ENCODE results near the gene SEC11A.
A peak's percentile ranks its signal among the peaks of the same experiment; 100 is the strongest.
"Not testable (repeated sequence)": the region's sequence is repeated elsewhere in the genome, so short reads cannot be mapped to it uniquely, and the experiment has no call there.

The SEC11A gene

DNA sequence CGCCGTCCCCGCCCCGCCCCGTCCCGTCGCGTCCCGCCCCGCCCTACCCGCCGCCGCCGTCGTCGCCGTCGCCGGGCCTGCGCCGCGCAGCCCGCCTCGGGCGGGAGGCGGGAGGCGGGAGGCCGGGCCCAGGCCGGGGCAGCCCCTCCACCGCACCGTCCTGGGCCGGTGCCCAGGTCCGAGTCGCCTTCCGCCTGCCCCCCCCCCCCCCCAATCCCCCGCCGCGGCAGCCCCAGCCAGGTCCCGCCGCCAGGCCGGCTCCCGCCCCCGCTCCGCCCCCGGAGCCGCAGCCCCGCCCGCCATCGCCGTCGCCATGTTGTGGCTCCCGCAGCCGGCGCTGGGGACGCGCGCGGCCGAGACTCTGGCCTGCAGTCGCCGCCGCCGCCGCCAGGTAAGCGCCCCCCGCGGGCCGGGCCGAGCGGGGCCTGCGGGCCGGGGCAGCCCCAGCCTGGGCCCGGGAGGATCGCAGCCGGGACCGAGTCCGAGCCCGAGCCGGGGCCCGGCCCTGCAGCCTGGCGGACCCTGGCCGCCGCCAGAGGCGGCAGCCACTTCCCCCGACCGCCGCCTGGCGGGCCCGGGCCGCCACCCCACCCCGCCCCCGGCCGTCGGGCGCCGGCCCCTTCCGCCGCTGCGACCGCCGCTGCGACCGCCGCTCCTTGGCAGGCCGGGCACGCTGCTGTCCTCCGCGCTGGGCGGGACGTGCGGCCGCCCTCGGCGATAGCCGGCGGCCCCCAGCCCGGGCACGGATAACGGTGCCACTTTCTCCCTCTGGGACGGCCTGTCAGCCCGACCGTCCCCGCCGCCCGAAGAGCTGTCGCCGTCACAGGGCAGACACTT lies 32.6 kb upstream of the SEC11A start, which contains the start of gene ZNF592:
TSS of gene ZNF592 (plus strand) at position 319 of the 837 bp plus-strand sequence. CDS start 34,084 bp downstream, outside the sequence.
- TF ChIP-seq, protein P1, sequence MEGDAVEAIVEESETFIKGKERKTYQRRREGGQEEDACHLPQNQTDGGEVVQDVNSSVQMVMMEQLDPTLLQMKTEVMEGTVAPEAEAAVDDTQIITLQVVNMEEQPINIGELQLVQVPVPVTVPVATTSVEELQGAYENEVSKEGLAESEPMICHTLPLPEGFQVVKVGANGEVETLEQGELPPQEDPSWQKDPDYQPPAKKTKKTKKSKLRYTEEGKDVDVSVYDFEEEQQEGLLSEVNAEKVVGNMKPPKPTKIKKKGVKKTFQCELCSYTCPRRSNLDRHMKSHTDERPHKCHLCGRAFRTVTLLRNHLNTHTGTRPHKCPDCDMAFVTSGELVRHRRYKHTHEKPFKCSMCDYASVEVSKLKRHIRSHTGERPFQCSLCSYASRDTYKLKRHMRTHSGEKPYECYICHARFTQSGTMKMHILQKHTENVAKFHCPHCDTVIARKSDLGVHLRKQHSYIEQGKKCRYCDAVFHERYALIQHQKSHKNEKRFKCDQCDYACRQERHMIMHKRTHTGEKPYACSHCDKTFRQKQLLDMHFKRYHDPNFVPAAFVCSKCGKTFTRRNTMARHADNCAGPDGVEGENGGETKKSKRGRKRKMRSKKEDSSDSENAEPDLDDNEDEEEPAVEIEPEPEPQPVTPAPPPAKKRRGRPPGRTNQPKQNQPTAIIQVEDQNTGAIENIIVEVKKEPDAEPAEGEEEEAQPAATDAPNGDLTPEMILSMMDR (conservative IDR thresholded peaks at IDR 0.05): peak; percentile 66
- TF ChIP-seq ZFX (IDR thresholded peaks at IDR 0.05): peak; percentile 56
- peak within 1 kb of the TSS; percentile 95 for H3K27ac ChIP-seq

DNA sequence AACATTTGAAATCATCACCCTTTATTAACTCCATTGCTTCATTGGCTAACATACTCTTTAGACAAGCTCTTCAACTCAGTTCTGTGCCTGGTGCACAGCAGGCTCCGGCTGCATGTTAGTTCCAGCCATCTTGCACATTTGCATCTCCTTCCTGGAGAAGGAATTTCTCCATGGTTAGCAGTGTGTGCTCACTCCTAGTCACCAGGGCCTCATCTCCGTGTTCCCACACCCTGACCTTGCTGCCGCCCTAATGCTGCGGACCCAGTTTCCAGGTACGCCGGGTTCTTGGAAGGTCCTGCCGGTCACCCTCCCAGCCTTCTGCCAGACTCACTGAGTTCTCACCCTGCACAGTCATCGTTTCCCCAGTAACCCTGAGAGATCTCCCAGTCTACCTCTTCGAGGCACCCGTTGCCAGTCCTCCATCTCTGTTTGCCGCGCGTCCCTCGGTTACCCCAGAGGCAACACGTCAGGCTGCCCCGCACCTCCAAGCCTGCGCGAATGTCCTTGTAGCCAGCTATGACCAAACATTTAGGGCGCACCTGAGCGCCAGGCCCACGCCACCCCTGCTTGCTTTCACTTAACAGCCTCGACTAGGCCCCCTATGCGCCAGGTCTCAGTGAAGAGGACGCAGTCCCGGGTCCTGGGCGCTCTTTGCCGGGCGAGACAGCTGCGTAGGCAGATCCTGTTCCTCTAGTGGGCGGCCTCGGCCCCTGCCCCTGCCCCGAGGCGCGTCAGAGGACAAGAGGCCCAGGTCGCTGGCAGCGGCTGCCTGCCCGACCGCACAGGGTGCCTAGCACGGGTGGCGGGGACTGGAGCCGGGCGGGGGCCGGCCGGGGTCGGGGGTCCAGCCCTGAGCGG lies 31.7 kb upstream of the SEC11A start:
- peak overlapping the region; percentile 95 for H3K27ac ChIP-seq
- peak; percentile 60; the same call in 1 of the 2 replicates for TF ChIP-seq ZFX (IDR thresholded peaks at IDR 0.05)
- TF ChIP-seq, protein P1 (conservative IDR thresholded peaks at IDR 0.05): no peak

DNA sequence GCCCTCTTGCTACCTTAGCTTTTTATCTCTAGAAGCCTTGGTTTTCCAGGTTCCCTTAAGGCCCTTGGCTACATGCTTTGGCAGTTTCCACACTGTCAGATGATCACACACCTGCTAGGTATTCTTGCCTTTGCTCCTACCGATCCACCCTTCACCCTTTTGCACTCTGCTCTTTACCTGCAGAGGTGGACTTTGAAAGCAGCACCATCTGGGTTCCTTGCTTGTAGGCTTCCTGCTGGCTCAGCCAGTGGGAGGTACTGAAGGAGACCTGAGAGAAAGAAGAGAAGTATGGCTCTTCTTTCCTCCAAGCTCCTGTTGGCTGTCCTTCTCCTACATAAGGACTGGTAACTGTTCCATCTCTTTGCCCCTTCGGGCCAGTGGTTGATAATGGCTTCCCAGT lies 25.2 kb upstream of the SEC11A start:
- no peak overlapping the region for H3K27ac ChIP-seq
- TF ChIP-seq, protein P1 (conservative IDR thresholded peaks at IDR 0.05): no peak
- TF ChIP-seq ZFX (IDR thresholded peaks at IDR 0.05): no peak

DNA sequence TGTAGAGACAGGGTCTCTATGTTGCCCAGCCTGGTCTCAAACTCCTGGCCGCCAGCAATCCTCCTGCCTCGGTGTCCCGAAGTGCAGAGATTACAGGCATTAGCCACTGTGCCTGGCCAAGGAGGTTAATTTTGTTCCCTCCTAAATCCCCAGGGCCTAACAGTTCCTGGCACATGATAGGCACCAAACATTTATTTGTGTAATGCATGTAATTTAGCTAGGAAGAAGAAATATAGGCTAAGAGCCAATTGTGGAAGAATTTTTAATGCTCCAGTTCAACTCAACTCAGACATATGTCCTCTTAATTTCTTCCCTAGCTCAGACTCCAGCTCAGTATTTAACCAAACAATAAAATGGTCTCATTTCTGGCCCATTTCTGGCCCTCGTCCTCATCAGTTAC lies 24.8 kb upstream of the SEC11A start:
- H3K27ac ChIP-seq: no peak overlapping the region
- TF ChIP-seq, protein P1 (conservative IDR thresholded peaks at IDR 0.05): no peak
- TF ChIP-seq ZFX (IDR thresholded peaks at IDR 0.05): no peak

DNA sequence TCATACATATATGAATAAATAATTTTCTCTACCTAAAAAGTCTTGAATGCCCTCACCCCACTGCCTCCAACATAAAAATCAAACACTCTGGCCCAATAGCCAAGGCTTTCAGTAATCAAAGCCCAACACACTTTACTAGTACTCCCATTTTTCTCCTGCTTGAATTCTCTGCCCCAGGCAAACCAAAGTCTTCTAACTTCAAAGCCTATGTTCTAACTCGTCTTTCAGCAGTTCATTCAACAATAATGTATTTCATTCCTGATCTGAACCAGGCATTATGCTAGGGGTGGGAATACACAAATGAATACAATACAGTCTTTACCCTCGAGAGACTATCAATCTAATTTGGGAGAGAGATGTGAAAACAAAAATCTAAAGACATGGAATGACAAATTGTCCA lies 21.1 kb upstream of the SEC11A start:
- TF ChIP-seq, protein P1 (conservative IDR thresholded peaks at IDR 0.05): no peak
- TF ChIP-seq ZFX (IDR thresholded peaks at IDR 0.05): no peak

DNA sequence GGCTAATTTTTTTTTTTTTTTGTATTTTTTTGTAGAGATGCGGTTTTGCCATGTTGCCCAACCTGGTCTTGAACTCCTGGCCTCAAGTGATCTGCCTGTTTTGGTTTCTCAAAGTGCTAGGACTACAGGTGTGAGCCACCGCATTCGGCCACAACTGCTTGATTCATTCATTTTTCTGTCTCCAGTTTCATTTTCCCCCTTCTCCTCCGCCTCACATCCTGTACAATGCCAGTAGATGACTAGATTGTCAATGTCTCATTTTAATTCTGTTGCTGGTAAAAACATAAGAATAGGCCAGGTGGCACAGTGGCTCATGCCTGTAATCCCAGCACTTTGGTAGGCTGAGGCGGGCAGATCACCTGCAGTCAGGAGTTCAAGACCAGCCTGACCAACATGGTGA lies 20.4 kb upstream of the SEC11A start:
- TF ChIP-seq ZFX (IDR thresholded peaks at IDR 0.05): no peak
- TF ChIP-seq, protein P1 (conservative IDR thresholded peaks at IDR 0.05): no peak
- no peak overlapping the region for H3K27ac ChIP-seq

More for the DNA sequence above, 21.1 kb upstream of the SEC11A start:
- H3K27ac ChIP-seq: no peak overlapping the region

DNA sequence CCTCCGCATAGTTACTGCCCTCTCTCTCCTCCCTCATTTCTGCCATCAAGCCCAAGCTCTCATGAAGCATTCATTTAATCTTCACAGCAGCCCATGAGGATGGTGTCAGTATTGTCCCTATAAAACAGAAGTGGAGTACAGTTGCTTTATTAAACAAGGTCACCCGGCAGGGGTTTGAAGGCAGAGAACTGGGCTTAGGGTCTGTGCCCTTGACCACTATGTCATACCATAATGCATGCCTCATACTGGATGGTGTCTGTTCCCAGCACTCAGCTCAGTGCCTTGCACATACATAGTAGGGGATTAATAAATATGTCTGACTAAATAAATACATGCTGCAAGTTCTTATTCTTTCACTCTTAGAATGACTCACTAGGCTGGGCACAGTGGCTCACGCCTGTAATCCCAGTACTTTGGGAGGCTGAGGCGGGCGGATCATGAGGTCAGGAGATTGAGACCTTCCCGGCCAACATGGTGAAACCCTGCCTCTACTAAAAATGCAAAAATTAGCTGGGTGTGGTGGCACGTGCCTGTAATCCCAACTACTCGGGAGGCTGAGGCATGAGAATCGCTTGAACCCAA lies 19.6 kb upstream of the SEC11A start:
- not testable (repeated sequence) for H3K27ac ChIP-seq

Data from C4-2B (cell line).